ENCODE measurements around the gene PHYKPL. TPM values are rescaled to one million over a fixed set of nuclear protein-coding genes. Genes with fewer than 3 reads are reported as not detected.
A peak's percentile ranks its signal among the peaks of the same experiment; 100 is the strongest.

PHYKPL gene
- total and polyA plus RNA-seq, 2 of the 8 experiments (the other 6 are each of a cell fraction or from before 2014, with no cell fraction given), result 25.1 to 32.1 TPM

- H3K14ac ChIP-seq (ENCODE audit: insufficient read length), result no peak overlapping the region
- peak overlapping the region; percentile 16; the same call in 1 of the 2 replicates for H2BK15ac ChIP-seq (ENCODE audit: low read length)
- H3K4me2 ChIP-seq (ENCODE audit: insufficient read depth in 1 of 2, low read depth in 2 of 2, low read length in 2 of 2), result no peak overlapping the region
- H3K18ac ChIP-seq (ENCODE audit: extremely low read depth, low read length), result no peak overlapping the region
- POLR2A ChIA-PET (ENCODE audit: partially characterized antibody), result interaction anchor here (31.3 to 38.5 kb wide), 2 partner anchors 4 to 15 kb away, joined by 985 read pairs; partner anchors contain the start of genes GMCL2 and HNRNPAB
- H3K9me3 ChIP-seq (ENCODE audit: insufficient read depth in 2 of 2, low read depth in 1 of 2, low read length in 1 of 2), result no peaks in the 10 kb centered on the region
- no peaks in the 10 kb centered on the region for H3K79me2 ChIP-seq (ENCODE audit: control insufficient read depth in 1 of 2, insufficient read depth in 2 of 2, low read length in 2 of 2)
- H2AFZ ChIP-seq (ENCODE audit: low read length), result no peak overlapping the region
- no peak overlapping the region for H4K8ac ChIP-seq (ENCODE audit: extremely low read depth, insufficient read depth, low read length)
- H2BK12ac ChIP-seq (ENCODE audit: low read depth, low read length), result no peak overlapping the region
- H2BK120ac ChIP-seq (replicated peaks; ENCODE audit: low read depth, low read length), result no peak overlapping the region
- CTCF ChIA-PET (ENCODE audit: partially characterized antibody), result interaction anchor here (0.9 to 3.7 kb wide), 2 partner anchors 9 to 16 kb away, joined by 3 to 54 read pairs; no protein-coding TSS in a partner anchor
- no peak for TF ChIP-seq TEAD4 (IDR thresholded peaks at IDR 0.05; ENCODE audit: low read depth, low read length)
- H3K56ac ChIP-seq (replicated peaks; ENCODE audit: insufficient read length, low read depth, low read length), result no peak overlapping the region
- H2BK20ac ChIP-seq (ENCODE audit: low read length), result no peak overlapping the region
- no peaks in the 10 kb centered on the region for H3K79me1 ChIP-seq (ENCODE audit: low read depth, low read length)
- no peaks in the 10 kb centered on the region for H4K20me1 ChIP-seq (replicated peaks in 1 of 2; ENCODE audit: control insufficient read depth in 1 of 2, insufficient read depth in 2 of 2, low read length in 2 of 2)
- no peak overlapping the region for H2AK5ac ChIP-seq (ENCODE audit: low read depth, low read length)
- no peak for DNase-seq (ENCODE audit: low read depth in 1 of 2, low spot score in 2 of 2)
- no peak overlapping the region for H2BK5ac ChIP-seq (ENCODE audit: low read depth, low read length)
- no peak overlapping the region for H3K9ac ChIP-seq (replicated peaks in 1 of 4; ENCODE audit: extremely low read depth in 1 of 4, low read depth in 3 of 4, low read length in 3 of 4)
- H3K4ac ChIP-seq (replicated peaks; ENCODE audit: insufficient read length, low read depth, low read length), result no peak overlapping the region
- H3K4me3 ChIP-seq (ENCODE audit: extremely low read depth in 1 of 4, insufficient read depth in 2 of 4, low read depth in 3 of 4, low read length in 4 of 4), result no peak overlapping the region
- FAIRE-seq, result no peak
- H4K5ac ChIP-seq (ENCODE audit: insufficient read length, low read depth, low read length), result no peak overlapping the region
- peaks cover 0 to 10% (median 3%) of the 10 kb centered on the region in 4 experiments; a peak in 3 of 7 replicates for H3K4me1 ChIP-seq (replicated peaks in 1 of 4; ENCODE audit: control insufficient read depth in 3 of 4, insufficient read depth in 4 of 4, low read length in 3 of 4)
- WGBS, 2 experiments (ENCODE audit: extremely low coverage in 1 of 2, insufficient coverage in 1 of 2, insufficient read length in 1 of 2, insufficient replicate concordance in 2 of 2, low coverage in 1 of 2, low lambda C conversion rate in 2 of 2, missing lambda C conversion rate in 1 of 2), result 87% methylated on average over 10 of the region's 11 CpGs; no CpG with 5 or more reads in 1 of the 2 experiments
- 0 out of 2 replicates have a peak, but pooled peaks cover under 1% of the 10 kb centered on the region for H3K23me2 ChIP-seq (ENCODE audit: low read depth, low read length)
- H4K91ac ChIP-seq (replicated peaks; ENCODE audit: insufficient read length, low read length), result no peak overlapping the region
- no peaks in the 10 kb centered on the region; a peak in 1 of 7 replicates for H3K27me3 ChIP-seq (replicated peaks in 1 of 4; ENCODE audit: control insufficient read depth in 3 of 4, extremely low read depth in 1 of 4, insufficient read depth in 3 of 4, low read length in 3 of 4)
- H3K36me3 ChIP-seq (ENCODE audit: control insufficient read depth in 2 of 4, insufficient read depth in 4 of 4, low read length in 3 of 4), result no peaks in the 10 kb centered on the region
- no peak overlapping the region for H3K27ac ChIP-seq (ENCODE audit: low read depth, low read length)
- H3K23ac ChIP-seq (ENCODE audit: insufficient read length), result no peak overlapping the region
Observed at GRCh38 chr5:178198706-178199105, 33.9 kb downstream of the PHYKPL start.
